ENCODE data around the gene CHCT1. TPM values are rescaled to one million over a fixed set of nuclear protein-coding genes. Genes with fewer than 3 reads are reported as not detected.
"Not testable (repeated sequence)": the region's sequence is repeated elsewhere in the genome, so short reads cannot be mapped to it uniquely, and the experiment has no call there.

CHCT1 gene
- not detected for total RNA-seq

GRCh38 chr17:60422162-60422665, at the start of gene CHCT1:
CHCT1 (plus strand) TSS chr17:60422489; CDS start chr17:60422593, 104 bp downstream.
- Mint-ChIP-seq H3K9me3 (no peaks in the 10 kb centered on the region), H3K4me1 (ENCODE audit: low read depth) (peaks cover 8% of the 10 kb centered on the region), H3K27me3 (peaks cover 2% of the 10 kb centered on the region), H3K4me3 (peak within 1 kb of the TSS; percentile 64), H3K36me3 (no peaks in the 10 kb centered on the region), H3K27ac (no peak within 1 kb of the TSS)
- CTCF ChIA-PET = interaction anchor here (0.5 to 1.8 kb wide), 3 partner anchors 71 to 282 kb away, joined by 3 to 5 read pairs (median 3); no protein-coding TSS in a partner anchor
- DNase-seq = no peak
- POLR2A ChIA-PET = no interaction called here
- intact Hi-C loops (cut with micrococcal nuclease) = loop anchor here (5.0 to 10.0 kb wide), 2 partner anchors 163 to 215 kb away; no protein-coding TSS in a partner anchor

- peaks cover 10% of the 10 kb centered on the region for H3K4me1 Mint-ChIP-seq (ENCODE audit: low read depth)
- no peaks in the 10 kb centered on the region for H3K27me3 Mint-ChIP-seq
- no peaks in the 10 kb centered on the region for H3K9me3 Mint-ChIP-seq
- H3K4me3 Mint-ChIP-seq = no peak overlapping the region
- ChIA-PET POLR2A (interaction anchor here (0.7 to 2.0 kb wide), 2 partner anchors 17 to 19 kb away, joined by 3 to 13 read pairs; partner anchors contain the start of gene USP32), CTCF (no interaction called here)
- DNase-seq = no peak
- no peaks in the 10 kb centered on the region for H3K36me3 Mint-ChIP-seq
- no peak overlapping the region for H3K27ac Mint-ChIP-seq
- intact Hi-C loops (cut with micrococcal nuclease) = no loop called here
Observed at GRCh38 chr17:60372790-60373483, 49.4 kb upstream of the CHCT1 start.

GRCh38 chr17:60378187-60378586, 44.1 kb upstream of the CHCT1 start:
- intact Hi-C loops (cut with micrococcal nuclease); DNase-seq; H3K36me3 Mint-ChIP-seq; CTCF ChIA-PET; H3K4me3 Mint-ChIP-seq; H3K4me1 Mint-ChIP-seq (ENCODE audit: low read depth); POLR2A ChIA-PET; H3K9me3 Mint-ChIP-seq; H3K27me3 Mint-ChIP-seq; H3K27ac Mint-ChIP-seq: not testable (repeated sequence)

- H3K9me3 Mint-ChIP-seq; H3K4me1 Mint-ChIP-seq (ENCODE audit: low read depth); intact Hi-C loops (cut with micrococcal nuclease); H3K4me3 Mint-ChIP-seq; DNase-seq; POLR2A ChIA-PET; H3K36me3 Mint-ChIP-seq; H3K27me3 Mint-ChIP-seq; CTCF ChIA-PET; H3K27ac Mint-ChIP-seq: not testable (repeated sequence)
Observed at GRCh38 chr17:60379461-60379860, 42.8 kb upstream of the CHCT1 start.

- no peak for DNase-seq
- CTCF ChIA-PET = no interaction called here
- H3K36me3 Mint-ChIP-seq = no peaks in the 10 kb centered on the region
- no peaks in the 10 kb centered on the region for H3K9me3 Mint-ChIP-seq
- intact Hi-C loops (cut with micrococcal nuclease) = no loop called here
- no peak overlapping the region for H3K27ac Mint-ChIP-seq
- H3K4me1 Mint-ChIP-seq (ENCODE audit: low read depth) = peaks cover 17% of the 10 kb centered on the region
- POLR2A ChIA-PET = no interaction called here
- H3K4me3 Mint-ChIP-seq = no peak overlapping the region
- no peaks in the 10 kb centered on the region for H3K27me3 Mint-ChIP-seq
Observed at GRCh38 chr17:60381958-60382357, 40.3 kb upstream of the CHCT1 start.

- CTCF ChIA-PET = no interaction called here
- no peaks in the 10 kb centered on the region for H3K9me3 Mint-ChIP-seq
- POLR2A ChIA-PET = interaction anchor here (0.6 to 0.8 kb wide), 3 partner anchors 12 to 312 kb away, joined by 3 to 4 read pairs (median 3); no protein-coding TSS in a partner anchor
- no peak overlapping the region for H3K4me3 Mint-ChIP-seq
- H3K36me3 Mint-ChIP-seq = no peaks in the 10 kb centered on the region
- peaks cover 20% of the 10 kb centered on the region for H3K4me1 Mint-ChIP-seq (ENCODE audit: low read depth)
- no peak for DNase-seq
- H3K27me3 Mint-ChIP-seq = no peaks in the 10 kb centered on the region
- no peak overlapping the region for H3K27ac Mint-ChIP-seq
- intact Hi-C loops (cut with micrococcal nuclease) = no loop called here
Observed at GRCh38 chr17:60383379-60383778, 38.9 kb upstream of the CHCT1 start.

- peaks cover 29% of the 10 kb centered on the region for H3K4me1 Mint-ChIP-seq (ENCODE audit: low read depth)
- H3K9me3 Mint-ChIP-seq; DNase-seq; POLR2A ChIA-PET; H3K27ac Mint-ChIP-seq; H3K36me3 Mint-ChIP-seq; CTCF ChIA-PET; intact Hi-C loops (cut with micrococcal nuclease); H3K4me3 Mint-ChIP-seq; H3K27me3 Mint-ChIP-seq: not testable (repeated sequence)
Observed at GRCh38 chr17:60384921-60385320, 37.4 kb upstream of the CHCT1 start.

- H3K4me1 Mint-ChIP-seq (ENCODE audit: low read depth) = peaks cover 41% of the 10 kb centered on the region
Observed at GRCh38 chr17:60386147-60387058, 35.9 kb upstream of the CHCT1 start.

GRCh38 chr17:60387666-60388065, 34.6 kb upstream of the CHCT1 start:
- DNase-seq = no peak
- Mint-ChIP-seq H3K27me3 (no peaks in the 10 kb centered on the region), H3K4me3 (no peak overlapping the region), H3K36me3 (no peaks in the 10 kb centered on the region), H3K9me3 (no peaks in the 10 kb centered on the region), H3K27ac (no peak overlapping the region), H3K4me1 (ENCODE audit: low read depth) (peaks cover 42% of the 10 kb centered on the region)
- ChIA-PET POLR2A (no interaction called here), CTCF (no interaction called here)
- intact Hi-C loops (cut with micrococcal nuclease) = no loop called here

More at GRCh38 chr17:60386147-60387058, 35.9 kb upstream of the CHCT1 start:
- Mint-ChIP-seq H3K27me3 (no peaks in the 10 kb centered on the region), H3K27ac (no peak overlapping the region), H3K4me3 (no peak overlapping the region), H3K9me3 (no peaks in the 10 kb centered on the region), H3K36me3 (no peaks in the 10 kb centered on the region)
- intact Hi-C loops (cut with micrococcal nuclease) = no loop called here
- ChIA-PET CTCF (no interaction called here), POLR2A (interaction anchor here (0.5 to 0.7 kb wide), 3 partner anchors 16 to 548 kb away, joined by 3 to 5 read pairs (median 3); no protein-coding TSS in a partner anchor)
- no peak for DNase-seq

- intact Hi-C loops (cut with micrococcal nuclease) = no loop called here
- CTCF ChIA-PET = interaction anchor here (1.6 kb wide), 1 partner anchor 30 kb away, joined by 4 read pairs; no protein-coding TSS in a partner anchor
- peaks cover 45% of the 10 kb centered on the region for H3K4me1 Mint-ChIP-seq (ENCODE audit: low read depth)
- H3K9me3 Mint-ChIP-seq = no peaks in the 10 kb centered on the region
- no peak overlapping the region for H3K4me3 Mint-ChIP-seq
- POLR2A ChIA-PET = no interaction called here
- H3K27me3 Mint-ChIP-seq = no peaks in the 10 kb centered on the region
- no peak overlapping the region for H3K27ac Mint-ChIP-seq
- no peak for DNase-seq
- H3K36me3 Mint-ChIP-seq = no peaks in the 10 kb centered on the region
Observed at GRCh38 chr17:60388742-60389141, 33.5 kb upstream of the CHCT1 start.

GRCh38 chr17:60390186-60390585, 32.1 kb upstream of the CHCT1 start:
- no peak overlapping the region for H3K27ac Mint-ChIP-seq
- H3K27me3 Mint-ChIP-seq = no peaks in the 10 kb centered on the region
- no peaks in the 10 kb centered on the region for H3K36me3 Mint-ChIP-seq
- ChIA-PET POLR2A (no interaction called here), CTCF (interaction anchor here (0.6 to 1.6 kb wide), 2 partner anchors 28 to 92 kb away, joined by 3 to 4 read pairs; no protein-coding TSS in a partner anchor)
- DNase-seq = no peak
- no peaks in the 10 kb centered on the region for H3K9me3 Mint-ChIP-seq
- H3K4me3 Mint-ChIP-seq = peak overlapping the region; percentile 93
- H3K4me1 Mint-ChIP-seq (ENCODE audit: low read depth) = peaks cover 43% of the 10 kb centered on the region
- intact Hi-C loops (cut with micrococcal nuclease) = loop anchor here (5.0 kb wide), 2 partner anchors 287 to 773 kb away; partner anchors contain the start of genes BCAS3 and CLTC

Measured in activated CD4-positive, alpha-beta memory T cell treated with anti-CD3 and anti-CD28 coated beads for 36 hours (primary cell).